ENCODE results near the gene MAP3K1. TPM values are rescaled to one million over a fixed set of nuclear protein-coding genes. Genes with fewer than 3 reads are reported as not detected.
"Not testable (repeated sequence)": the region's sequence is repeated elsewhere in the genome, so short reads cannot be mapped to it uniquely, and the experiment has no call there.

MAP3K1 gene
- total RNA-seq, 1 donor from 2014 or later = 26.7 TPM

DNA sequence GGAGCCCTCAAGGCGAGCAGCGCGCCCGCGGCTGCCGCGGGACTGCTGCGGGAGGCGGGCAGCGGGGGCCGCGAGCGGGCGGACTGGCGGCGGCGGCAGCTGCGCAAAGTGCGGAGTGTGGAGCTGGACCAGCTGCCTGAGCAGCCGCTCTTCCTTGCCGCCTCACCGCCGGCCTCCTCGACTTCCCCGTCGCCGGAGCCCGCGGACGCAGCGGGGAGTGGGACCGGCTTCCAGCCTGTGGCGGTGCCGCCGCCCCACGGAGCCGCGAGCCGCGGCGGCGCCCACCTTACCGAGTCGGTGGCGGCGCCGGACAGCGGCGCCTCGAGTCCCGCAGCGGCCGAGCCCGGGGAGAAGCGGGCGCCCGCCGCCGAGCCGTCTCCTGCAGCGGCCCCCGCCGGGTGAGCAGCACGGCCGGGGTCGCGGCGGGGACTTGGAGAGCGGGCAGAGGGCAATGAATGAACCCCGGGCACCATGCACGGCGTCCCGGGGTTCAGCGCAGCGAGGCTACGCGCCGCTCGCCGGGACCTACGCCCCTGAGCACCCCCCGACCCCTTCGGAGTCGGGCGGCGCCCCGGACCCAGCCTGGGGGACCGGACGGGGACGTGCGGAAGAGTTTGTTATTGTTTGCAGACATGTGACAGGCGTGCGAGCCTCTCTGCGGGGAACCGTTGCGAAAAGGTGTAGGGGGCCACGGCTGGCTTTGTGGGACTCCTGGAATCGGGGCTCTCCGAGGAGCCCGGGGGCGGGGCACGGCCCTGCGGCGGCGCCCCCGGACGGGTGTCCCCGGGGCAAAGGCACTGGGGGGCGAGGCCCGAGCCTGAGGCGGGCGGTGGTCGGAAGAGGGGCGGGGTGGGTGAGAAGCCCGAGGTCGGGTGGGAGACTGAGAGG is 553 bp downstream of the MAP3K1 start:
- DNase-seq (ENCODE audit: low spot score) = no peak

DNA sequence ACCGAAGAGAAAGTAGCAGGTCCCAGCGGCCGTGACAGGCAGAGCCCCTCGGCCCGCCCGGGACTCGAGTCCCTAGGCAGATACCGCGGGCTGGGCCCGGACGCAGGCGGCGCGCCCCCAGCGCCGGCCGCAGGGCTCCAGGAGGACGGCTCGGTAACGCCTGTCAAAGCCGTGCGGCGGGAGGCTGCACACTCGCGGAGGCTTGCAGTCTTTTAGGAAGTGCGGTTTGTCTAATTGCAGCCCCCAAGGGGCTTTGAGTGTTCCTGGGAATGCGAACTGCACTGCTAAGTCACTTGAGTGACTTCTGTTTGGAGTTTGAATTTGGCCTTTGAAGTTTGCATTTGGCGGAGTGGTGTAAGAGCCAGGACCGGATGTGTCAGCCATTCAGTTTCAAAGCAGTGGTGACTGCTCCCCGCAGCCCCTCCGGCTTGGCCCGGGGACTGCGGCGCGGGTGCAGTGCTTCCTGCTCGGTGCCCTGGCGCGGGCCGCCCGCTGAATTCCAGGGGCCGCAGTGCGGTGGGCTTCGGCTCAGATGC is 1.3 kb downstream of the MAP3K1 start:
- DNase-seq (ENCODE audit: low spot score) = no peak

DNA sequence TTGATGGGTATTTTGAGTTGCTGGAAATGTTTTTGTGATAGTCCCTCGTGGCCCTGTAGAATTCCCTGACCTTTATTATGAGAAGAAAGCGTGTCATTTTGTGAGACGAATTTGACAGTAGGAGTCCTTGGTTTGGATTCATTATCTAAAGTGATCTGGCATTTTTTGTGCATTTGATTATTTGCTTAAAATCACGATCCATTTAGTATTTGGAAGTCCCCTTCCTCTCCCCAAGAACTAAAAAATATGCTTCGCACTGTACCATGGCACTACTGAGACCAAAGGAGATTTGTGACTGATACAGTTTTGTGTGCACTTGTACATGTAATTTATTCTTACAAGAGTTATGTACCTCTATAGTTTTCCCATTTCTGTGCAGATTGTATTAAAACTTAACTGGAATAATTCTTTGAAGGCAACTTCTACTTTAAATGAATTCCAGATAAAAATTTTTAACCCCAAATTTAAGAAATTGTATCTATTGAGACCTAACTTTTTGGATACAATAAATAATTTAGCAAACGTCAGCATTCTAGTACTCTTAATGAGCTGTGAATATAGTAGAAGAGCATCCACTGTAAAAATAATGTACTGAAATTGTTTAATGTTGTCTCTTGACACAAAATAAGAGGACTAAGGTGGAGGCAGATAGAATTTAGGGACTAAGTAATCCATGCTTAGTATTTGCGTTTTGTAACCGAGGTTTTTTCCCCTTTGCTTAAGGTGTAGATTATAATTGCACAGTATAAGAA is 2.1 kb downstream of the MAP3K1 start:
- no peak for DNase-seq (ENCODE audit: low spot score)

DNA sequence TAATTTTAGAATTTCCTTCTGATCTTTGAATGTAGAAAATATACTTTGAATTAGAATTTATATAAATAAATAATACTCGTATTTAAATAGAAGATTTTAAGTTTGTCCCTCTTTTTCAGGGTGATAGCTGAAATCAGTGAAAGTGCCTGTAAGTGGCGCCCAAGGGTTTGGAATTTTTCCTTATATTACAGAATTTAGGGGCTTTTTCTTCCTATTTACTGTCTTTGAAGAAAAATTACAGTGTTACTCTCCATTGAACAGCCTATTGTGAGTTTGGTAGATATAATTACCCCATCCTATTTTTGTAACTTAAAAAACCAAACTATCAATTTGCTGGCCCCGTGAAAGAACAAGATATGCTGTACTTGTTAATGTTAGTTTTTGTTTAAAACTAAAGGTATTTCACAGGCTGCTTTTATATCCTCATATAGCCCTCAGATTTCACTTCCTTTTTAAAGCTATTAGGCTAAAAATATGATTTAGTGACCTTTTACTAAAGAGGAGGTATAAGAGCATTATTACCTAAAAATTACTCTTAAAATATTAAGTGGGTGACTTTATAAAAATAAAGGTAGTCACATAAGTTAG is 3.2 kb downstream of the MAP3K1 start:
- no peak for DNase-seq (ENCODE audit: low spot score)

DNA sequence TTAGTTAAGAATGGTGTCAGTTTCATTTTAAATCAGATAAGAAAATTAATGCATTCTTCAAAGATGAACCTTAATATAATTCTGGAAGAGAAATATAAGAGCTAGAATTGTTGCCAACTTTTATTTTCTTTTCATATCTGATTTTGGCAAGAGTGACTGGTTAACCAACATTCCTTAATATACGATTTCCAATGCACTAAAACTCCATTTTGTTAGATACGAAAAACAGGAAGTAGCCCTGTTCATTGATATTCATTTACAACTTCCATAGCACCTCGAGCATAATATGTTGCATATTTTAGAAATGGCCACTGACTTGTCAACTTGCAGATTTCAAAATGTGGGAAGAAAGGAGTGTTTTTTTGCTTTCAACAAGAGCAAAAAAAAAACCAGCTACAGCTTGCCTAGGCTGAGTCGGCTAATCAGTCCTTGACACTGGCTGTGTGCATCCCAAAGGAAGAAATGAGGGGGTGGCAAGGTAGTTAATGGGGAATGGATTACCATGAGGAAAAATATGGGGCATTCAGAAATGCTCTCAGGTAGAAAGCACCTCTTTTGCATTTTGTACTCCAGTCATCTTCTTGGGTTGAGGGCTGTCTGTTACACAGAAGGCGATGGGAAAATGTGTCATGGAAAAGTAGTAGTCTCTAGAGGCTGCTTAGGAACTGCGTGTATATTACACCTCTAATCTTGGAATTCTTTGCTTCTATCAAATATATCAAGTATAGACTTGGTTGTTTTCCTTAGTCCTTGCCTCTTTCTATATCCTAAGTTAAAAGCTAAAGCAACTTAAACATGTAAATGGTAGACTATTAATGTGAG is 3.9 kb downstream of the MAP3K1 start:
- no peak for DNase-seq (ENCODE audit: low spot score)

DNA sequence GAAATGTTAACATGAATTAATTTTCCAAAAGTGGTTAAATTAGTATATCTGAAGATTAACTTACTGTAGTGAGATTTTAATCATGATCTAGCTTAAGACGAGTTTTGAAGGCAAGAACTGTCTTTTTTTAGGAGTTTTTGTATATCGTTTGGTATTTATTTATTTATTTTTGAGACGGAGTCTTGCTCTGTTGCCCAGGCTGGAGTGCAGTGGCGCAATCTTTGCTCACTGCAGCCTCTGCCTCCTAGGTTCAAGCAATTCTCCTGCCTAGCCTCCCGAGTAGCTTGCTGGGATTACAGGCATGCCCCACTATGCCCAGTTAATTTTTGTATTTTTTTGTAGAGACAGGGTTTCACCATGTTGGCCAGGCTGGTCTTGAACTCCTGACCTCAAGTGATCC is 6.5 kb downstream of the MAP3K1 start:
- not testable (repeated sequence) for DNase-seq (ENCODE audit: low spot score)

DNA sequence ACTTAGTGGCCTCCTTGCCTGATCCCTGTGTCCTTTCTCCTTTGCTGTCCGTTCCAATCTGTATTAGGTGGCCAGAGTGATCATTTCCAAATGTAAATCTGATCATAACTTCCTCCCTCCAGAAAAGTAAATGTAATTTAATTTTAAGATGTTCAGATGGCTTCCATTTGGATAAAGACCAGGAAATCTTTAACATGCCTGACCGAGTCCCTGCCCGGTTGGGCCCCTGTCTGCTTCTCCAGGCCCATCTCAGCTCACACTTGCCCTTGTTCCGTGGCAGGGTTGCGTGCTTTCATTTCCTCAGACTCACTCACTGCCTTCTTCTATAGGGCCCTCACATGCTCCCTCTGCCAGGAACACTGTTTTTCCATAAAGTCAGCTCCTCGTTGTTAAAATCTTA is 7.6 kb downstream of the MAP3K1 start:
- DNase-seq (ENCODE audit: low spot score) = no peak

DNA sequence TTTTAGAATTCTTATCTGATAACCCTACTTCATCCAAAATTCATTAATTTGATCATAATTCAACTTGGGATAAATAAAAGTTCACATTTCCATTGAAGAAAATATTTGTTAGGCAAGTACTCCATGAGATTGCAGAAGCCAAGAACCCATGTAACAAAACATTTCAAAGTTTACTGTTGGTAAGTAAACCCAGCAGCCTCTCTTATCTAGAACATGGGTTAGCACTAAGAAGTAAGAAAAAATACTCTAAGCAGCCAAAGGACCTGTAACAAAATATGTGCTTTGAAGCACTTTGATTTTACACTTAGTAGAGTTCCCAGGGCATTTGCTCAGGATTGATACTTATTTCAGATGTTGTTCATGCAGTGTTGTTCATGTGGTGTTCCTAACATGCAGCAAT is 8.7 kb downstream of the MAP3K1 start:
- DNase-seq (ENCODE audit: low spot score) = no peak

DNA sequence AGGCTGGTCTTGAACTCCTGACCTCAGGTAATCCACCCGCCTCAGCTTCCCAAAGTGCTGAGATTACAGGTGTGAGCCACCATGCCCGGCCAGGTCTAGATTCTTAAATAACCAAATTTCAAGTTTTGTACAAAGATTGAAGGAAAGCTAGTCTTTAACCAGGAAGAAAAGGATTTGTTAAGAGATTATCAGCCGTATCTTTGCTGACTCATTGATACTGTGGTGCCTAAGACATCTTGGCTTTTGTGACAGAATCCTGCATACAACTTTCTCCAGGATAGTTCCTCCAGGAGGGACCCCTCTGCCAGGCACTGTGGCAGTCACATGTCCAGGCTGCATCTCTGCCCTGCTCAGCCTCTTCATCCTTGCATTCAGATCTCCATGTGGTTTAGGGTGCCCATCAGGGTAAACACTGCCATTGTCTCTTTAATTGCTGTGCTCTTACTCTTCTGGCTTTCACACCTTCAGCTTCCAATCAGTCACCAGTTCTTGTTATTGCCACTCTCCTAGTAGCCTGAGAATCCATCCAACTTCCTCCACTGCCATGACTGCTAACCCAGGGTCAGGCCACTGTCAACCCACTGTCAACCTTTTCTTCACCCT is 10.0 kb downstream of the MAP3K1 start:
- DNase-seq (ENCODE audit: low spot score) = no peak

DNA sequence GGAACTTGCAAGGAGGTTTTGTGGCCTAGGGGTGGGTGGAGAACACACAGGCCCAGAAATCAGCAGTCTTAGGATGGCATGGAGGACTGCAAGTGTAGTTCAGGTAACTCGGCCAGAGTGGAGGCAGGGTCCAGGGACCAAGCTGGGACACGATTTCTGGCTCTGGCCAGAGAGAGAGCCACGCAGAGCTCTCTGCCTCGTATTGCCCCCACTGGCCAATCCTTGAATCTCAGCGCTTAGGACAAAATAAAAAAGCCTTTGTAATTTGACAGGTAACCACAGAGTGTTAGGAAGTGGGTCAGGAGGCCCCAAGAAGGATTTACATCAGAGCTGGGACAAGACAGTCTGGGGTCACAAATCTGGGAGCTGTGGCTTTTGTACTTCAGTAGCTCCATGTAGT is 11.7 kb downstream of the MAP3K1 start:
- DNase-seq (ENCODE audit: low spot score) = no peak

DNA sequence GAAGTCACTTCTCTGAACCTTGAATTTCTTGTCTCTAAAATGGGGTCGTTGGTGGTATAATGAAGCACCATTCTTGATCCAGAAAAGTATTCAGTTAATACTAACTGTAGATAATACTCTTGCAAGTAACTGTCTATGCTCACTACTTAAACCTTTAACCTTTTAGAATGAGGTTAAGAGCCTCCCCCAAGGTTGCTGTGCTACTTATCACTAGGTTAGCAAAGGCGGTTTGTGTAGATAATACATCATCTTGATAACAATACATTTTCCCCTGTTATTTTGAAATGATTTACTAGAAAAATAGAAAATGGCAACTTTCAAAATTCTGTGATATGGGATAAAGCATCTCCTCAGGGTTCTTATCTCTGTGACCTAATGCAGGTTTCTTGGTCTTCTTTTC is 12.6 kb downstream of the MAP3K1 start:
- no peak for DNase-seq (ENCODE audit: low spot score)

DNA sequence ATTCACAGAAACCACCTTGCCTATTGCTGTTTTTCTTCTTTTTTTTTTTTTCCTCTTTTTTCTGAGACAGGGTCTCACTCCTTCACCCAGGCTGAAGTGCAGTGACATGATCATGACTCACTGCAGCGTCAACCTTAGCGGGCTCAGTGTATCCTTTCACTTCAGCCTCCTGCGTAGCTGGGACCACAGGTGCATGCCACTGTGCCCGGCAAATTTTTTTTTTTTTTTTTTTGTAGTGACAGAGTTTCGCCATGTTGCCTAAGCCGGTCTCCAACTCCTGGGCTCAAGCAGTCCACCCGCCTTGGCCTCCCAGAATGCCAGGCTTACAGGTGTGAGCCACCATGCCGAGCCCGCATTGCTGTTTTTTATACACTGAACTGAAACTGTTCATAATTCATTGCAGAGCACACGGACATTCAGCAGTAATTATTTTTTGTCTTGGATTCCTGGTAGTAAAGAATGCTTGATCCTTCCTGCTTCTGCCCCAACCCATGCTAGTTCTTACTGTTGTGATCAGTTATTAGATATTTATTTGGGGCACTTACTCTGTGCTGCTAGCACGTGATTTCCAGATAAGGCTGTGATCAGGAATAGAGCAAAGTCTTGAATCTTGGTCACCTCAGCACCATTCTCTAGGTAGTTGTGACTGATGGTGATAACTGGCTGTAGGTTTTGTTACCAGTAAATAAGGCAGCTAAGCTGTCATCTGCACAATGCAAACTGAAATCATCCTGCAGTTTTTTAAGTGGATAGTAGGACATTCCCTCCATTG is 14.0 kb downstream of the MAP3K1 start:
- DNase-seq (ENCODE audit: low spot score) = no peak

DNA sequence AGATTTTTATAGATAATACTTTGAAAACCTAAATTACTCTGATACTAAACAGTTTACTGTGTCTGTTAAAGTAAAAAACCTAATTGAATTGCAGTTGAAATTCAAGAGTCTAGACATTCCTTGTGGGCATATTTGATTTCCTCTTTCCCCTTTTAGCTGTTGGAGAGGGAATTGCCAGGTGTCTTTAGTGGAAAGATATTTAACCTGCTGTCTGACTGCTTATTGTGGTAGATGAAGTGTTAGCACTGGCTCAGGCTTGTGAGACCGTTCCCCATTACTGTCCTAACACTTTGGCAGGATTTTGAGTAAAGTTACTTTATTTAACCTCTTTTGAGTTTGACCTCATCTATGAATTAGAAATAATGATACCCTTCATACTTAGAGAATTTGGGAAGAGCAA is 16.4 kb downstream of the MAP3K1 start:
- DNase-seq (ENCODE audit: low spot score) = no peak

DNA sequence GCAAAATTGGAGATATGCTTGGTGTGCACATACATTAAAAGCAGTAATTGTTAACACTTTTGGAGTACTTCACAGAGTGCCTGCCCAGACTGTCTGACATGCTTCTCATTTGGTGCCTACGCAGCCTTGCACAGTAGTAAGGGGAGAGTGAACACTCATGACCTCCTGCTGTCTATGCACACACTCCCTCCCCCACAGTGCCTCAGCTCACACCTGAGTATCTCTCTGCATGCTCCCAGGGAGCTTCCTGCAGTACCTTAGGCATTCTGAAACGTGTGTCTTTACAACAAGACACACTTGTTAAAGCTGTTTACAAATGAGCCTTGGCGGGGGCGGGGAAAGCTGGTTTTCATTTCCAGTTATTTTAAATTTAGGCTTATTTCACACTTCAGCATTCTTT is 18.0 kb downstream of the MAP3K1 start:
- no peak for DNase-seq (ENCODE audit: low spot score)

DNA sequence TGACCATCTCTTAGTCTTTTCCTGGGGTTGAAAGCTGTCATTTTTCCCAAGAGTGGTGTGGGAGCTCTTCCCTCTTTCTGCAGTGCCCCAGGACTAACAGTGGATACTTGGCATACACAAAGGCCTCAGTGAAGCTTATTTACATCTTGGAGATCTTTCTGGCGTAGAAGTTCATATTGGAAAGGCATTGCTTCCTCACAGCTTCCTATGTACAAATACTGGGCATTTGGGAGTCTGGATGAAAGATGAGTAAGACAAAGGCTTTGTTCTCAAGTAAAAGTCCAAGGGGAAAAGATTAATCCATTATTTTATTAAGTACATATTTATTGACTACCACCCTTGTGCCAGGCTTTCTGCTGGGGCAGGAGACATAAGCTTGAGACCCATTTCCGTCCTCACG is 22.0 kb downstream of the MAP3K1 start:
- DNase-seq (ENCODE audit: low spot score) = no peak

DNA sequence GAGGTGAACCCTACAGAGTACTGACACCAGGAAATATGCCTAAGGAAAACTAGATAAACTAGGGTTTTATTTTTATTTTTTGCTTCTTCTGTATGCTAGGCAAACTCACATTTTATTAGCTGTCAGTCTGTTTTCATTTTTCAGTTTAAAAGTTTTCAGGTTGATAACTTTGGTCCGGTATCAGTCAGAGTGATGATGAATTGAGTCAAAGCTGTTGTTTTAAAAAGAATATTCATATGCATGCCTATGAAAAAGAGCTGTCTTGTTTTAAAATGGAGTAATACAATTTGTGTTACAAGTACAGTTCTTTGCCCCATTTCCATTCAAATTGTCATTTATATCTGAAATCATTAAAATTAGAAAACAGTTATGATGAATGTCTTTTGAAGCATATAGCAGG is 22.6 kb downstream of the MAP3K1 start:
- DNase-seq (ENCODE audit: low spot score) = no peak

DNA sequence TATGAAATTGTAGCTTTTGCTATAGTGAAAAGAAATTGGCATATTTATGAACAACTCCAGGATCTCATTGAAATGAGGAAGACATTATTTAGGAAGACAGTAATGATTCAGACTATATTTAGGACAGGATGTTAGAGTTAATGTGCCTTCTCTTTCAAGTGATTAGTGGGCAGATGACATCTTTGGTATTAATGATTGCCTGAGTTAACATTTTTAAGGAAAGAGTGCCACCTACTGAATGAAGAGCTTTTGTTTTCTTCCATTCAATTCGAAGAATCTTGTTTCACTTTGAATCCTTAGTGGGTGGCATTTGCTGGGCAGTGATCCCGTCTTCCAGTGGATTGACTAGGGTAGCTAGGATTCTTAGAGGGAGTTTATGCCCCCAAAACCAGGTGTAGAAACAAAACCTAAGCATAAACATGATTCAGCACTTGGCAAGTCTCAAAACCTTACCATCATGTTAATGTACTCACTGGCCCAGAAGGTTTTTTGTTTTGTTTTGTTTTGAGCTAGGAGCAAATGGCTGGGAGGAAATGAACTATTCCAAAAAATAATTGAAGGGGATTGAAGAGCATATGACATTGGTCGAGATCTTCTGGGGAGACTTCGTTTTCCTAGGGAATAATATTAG is 23.2 kb downstream of the MAP3K1 start:
- no peak for DNase-seq (ENCODE audit: low spot score)

DNA sequence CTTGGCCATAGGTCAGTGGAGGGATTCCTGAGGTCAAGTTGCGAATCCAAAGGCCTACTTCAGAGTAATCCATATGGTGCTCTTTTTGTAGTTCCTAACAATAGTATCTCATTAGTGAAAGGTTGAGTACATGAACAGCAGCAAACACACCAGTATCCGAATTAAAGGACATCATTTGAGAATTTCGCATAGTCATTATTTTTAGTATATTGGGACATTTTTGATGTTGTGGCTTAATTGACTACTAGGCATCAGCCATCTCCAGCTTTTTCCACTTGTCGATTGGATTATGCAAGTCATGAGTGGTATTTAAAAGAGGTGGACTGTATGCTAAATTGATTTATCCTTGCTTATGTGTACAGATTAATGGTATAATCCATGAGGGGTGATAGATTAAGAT is 23.7 kb downstream of the MAP3K1 start:
- DNase-seq (ENCODE audit: low spot score) = no peak

DNA sequence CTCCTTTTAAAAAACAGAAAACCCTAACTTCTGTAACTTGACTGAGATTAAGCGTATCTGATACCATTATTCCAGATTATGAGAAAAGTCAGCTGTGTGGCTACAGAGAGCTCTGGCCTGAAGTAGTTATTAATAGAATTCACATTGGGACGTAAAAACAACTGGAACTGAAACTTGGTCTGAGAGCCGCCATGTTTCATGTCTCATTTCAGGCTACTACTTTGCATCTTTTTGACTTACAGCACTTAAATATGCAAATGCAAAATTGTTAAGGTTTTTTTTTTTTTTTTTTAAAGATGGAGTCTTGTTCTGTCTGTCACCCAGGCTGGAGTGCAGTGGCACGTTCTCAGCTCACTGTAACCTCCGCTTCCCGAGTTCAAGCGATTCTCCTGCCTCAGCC is 25.2 kb downstream of the MAP3K1 start:
- no peak for DNase-seq (ENCODE audit: low spot score)

DNA sequence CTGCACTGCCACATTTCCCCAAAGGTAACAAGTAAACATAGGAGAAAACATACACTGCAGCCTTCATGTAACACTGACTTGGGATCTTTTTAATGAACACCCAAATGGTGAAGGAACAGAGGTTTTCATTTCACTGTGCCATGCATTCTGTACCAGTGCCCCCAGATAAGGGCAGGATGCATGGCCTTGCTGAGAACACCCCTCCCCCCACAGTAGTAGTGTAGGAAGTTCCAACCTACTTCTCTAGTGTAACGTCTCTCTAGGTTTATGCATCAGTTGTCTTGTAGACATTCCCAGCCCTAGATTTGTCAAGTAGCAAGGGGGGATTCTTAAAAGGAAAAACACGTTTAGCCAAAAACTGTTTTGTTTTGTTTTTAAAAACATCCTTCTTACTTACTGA is 29.9 kb downstream of the MAP3K1 start:
- DNase-seq (ENCODE audit: low spot score) = no peak

Data from ureter (tissue), 1 donor.